Muscle layer of duodenum (tissue), 2 donors: ENCODE results near the gene HNF1B.

Experiments
- H3K27ac ChIP-seq: one replicate; pipeline ENCODE4 v1.7.0; 2013; ENCODE audit warnings: mild to moderate bottlenecking, low read length
- H3K27me3 ChIP-seq: one replicate; pipeline ENCODE4 v1.7.0; 2013; ENCODE audit warnings: low read depth, mild to moderate bottlenecking, control low read depth, low read length
- H3K36me3 ChIP-seq, 2 donors: one replicate each; pipeline ENCODE4 v1.7.0; 2013; ENCODE audit warnings: low read length in 2 of 2, control low read depth in 1 of 2, mild to moderate bottlenecking in 1 of 2; ENCODE audit not compliant: insufficient read depth in 2 of 2, control insufficient read depth in 1 of 2
- H3K4me1 ChIP-seq, 2 donors: one replicate each; pipeline ENCODE4 v1.7.0; 2013; ENCODE audit warnings: low read length in 2 of 2, mild to moderate bottlenecking in 2 of 2, control low read depth in 1 of 2, moderate library complexity in 1 of 2; ENCODE audit not compliant: insufficient read depth in 2 of 2, control insufficient read depth in 1 of 2
- H3K4me3 ChIP-seq, 2 donors: one replicate each; pipeline ENCODE4 v1.7.0; 2013; ENCODE audit warnings: low read length in 2 of 2, low read depth in 1 of 2, mild to moderate bottlenecking in 1 of 2
- H3K9me3 ChIP-seq, 2 donors: one replicate each; pipeline ENCODE4 v1.7.0; 2013; ENCODE audit warnings: low read length in 2 of 2, control low read depth in 1 of 2, mild to moderate bottlenecking in 1 of 2; ENCODE audit not compliant: control insufficient read depth in 1 of 2
- donor health status: healthy.

HNF1B gene

DNA sequence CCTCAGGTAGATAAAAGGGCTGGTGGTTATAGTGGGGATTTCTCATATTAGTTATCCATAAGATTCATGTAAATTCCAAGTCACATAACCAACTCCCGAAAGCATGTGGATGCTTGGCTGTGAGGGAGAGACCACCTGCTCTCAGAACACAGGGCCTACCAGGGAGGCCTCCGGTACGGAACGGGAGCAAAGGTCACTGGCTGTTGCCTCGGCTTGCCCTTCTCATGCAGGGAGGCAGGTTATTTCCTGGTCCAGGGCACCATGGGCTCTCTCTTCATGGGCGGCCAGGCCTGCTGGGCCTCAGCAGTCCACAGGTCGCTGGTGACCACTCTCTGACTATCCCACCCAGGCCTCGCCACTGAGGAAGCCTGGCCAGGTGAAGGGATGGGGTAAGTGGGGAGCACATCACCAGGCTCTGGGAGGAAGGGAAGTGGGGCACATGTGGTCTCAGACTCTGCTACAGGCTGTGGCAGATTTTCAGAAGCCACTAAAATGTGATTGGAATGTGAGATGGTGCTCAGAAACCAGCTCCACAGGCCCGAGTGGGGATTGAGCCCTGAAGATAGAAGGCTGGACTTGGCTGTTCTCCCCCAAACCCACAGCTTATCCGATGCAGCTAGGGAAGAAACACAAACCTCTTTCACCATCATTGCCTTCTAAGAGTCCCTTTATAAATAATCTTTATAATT, 45.4 kb downstream of the HNF1B start:
- H3K27ac ChIP-seq: no peak overlapping the region
- no peaks in the 10 kb centered on the region for H3K4me1 ChIP-seq
- H3K36me3 ChIP-seq: no peaks in the 10 kb centered on the region
- H3K4me3 ChIP-seq: no peak overlapping the region
- H3K9me3 ChIP-seq: peaks cover 0 to 6% of the 10 kb centered on the region in 2 donors
- no peaks in the 10 kb centered on the region for H3K27me3 ChIP-seq

- Histone ChIP-seq H3K27ac (no peak overlapping the region), H3K4me1 (no peaks in the 10 kb centered on the region), H3K27me3 (no peaks in the 10 kb centered on the region)
Observed at GRCh38 chr17:37698911-37699255, 46.0 kb downstream of the HNF1B start.

DNA sequence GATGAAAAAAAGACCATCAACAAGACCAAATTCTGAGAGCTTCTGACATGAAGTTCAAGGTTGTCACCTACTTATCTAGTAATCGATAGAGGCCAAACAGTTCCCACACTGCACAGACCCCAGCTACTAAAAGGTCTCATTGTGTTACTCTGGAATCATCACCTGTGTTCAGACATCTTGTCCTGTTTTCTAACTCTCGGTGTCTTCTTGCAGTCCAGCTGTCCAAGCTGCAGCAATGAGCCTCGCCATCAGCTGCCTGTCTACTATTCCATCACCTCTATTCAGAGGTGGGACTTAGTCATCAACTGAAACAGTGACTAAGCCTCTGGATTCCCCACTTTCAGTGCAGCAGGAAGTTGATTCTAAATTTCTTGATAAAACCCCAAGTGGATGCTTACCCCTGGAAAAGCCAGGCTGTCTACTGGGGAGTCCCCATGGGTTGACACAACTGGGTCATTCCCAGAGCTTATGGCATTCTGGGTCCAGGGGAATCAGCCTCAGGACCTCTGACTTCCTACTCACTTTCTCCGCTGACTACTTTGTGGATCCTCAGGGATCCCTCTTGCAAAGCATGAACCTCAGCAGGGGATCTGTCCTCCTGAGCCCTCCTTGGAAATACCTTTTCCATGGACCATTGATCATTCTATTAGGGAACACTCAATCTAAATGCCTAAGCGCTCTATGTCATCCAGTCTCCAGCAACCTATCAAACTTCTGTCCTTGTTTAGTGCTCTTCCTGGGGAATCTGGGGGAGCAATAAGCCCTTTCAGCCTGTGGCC, 46.5 kb downstream of the HNF1B start:
- Histone ChIP-seq H3K36me3 (no peaks in the 10 kb centered on the region), H3K27ac (no peak overlapping the region)

More at GRCh38 chr17:37698911-37699255, 46.0 kb downstream of the HNF1B start:
- peaks cover 0 to 6% of the 10 kb centered on the region in 2 donors for H3K9me3 ChIP-seq
- no peak overlapping the region for H3K4me3 ChIP-seq
- no peaks in the 10 kb centered on the region for H3K36me3 ChIP-seq

DNA sequence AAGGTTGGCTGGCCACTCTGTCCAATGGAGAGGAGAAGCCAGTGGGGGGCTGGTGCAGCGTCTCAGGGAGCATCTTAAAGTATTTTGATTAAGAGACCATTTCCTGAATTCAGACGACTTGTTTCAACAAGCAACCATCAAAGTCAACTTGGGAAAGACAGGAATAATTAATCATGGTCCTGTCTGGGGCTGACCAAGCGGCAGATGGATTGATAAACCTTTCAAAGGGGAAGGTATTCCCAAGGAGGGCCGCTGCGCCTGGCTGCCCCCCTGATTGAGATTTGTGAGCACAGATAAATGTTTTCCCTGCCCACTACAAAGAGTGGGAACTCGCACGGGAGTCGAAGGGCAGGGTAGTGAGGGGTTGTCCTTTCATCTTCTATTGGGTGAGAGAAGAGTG, 47.5 kb downstream of the HNF1B start:
- H3K36me3 ChIP-seq: no peaks in the 10 kb centered on the region

More for the DNA sequence above, 46.5 kb downstream of the HNF1B start:
- no peaks in the 10 kb centered on the region for H3K27me3 ChIP-seq
- no peaks in the 10 kb centered on the region for H3K4me1 ChIP-seq
- H3K9me3 ChIP-seq: peaks cover 0 to 6% of the 10 kb centered on the region in 2 donors
- H3K4me3 ChIP-seq: no peak overlapping the region

DNA sequence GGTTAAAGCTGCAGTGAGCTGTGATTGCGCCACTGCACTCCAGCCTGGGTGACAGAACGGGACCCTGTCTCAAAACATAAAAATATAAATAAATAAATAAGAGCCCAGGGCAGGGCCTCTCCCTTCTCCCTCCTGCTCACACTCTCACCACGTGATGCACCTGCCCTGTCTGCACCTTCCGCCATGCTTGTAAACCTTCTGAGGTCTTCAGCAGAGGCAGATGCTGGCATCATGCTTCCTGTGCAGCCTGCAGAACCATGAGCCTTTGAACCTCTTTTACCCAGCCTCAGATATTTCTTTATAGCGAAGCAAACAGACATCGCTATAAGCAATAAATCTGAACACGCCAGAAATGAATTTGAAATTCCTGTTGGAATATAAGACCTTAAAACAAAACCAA, 48.5 kb downstream of the HNF1B start:
- Histone ChIP-seq H3K27ac (no peak overlapping the region), H3K4me1 (no peaks in the 10 kb centered on the region), H3K9me3 (peaks cover 0 to 6% of the 10 kb centered on the region in 2 donors), H3K27me3 (no peaks in the 10 kb centered on the region), H3K36me3 (no peaks in the 10 kb centered on the region), H3K4me3 (no peak overlapping the region)

More for the DNA sequence above, 47.5 kb downstream of the HNF1B start:
- Histone ChIP-seq H3K9me3 (peaks cover 0 to 6% of the 10 kb centered on the region in 2 donors), H3K4me3 (no peak overlapping the region), H3K4me1 (no peaks in the 10 kb centered on the region), H3K27me3 (no peaks in the 10 kb centered on the region), H3K27ac (no peak overlapping the region)

GRCh38 chr17:37695726-37696125, 49.1 kb downstream of the HNF1B start:
- no peak overlapping the region for H3K4me3 ChIP-seq
- H3K27ac ChIP-seq: no peak overlapping the region
- no peaks in the 10 kb centered on the region for H3K4me1 ChIP-seq
- H3K36me3 ChIP-seq: no peaks in the 10 kb centered on the region
- peaks cover 0 to 6% of the 10 kb centered on the region in 2 donors for H3K9me3 ChIP-seq
- no peaks in the 10 kb centered on the region for H3K27me3 ChIP-seq

GRCh38 chr17:37694734-37695133, 50.1 kb downstream of the HNF1B start:
- no peaks in the 10 kb centered on the region for H3K4me1 ChIP-seq
- H3K9me3 ChIP-seq: peaks cover 0 to 6% of the 10 kb centered on the region in 2 donors
- H3K4me3 ChIP-seq: no peak overlapping the region
- H3K27me3 ChIP-seq: no peaks in the 10 kb centered on the region
- no peak overlapping the region for H3K27ac ChIP-seq
- no peaks in the 10 kb centered on the region for H3K36me3 ChIP-seq

- no peak overlapping the region for H3K27ac ChIP-seq
- no peaks in the 10 kb centered on the region for H3K27me3 ChIP-seq
- peaks cover 0 to 6% of the 10 kb centered on the region in 2 donors for H3K9me3 ChIP-seq
- no peaks in the 10 kb centered on the region for H3K36me3 ChIP-seq
- H3K4me1 ChIP-seq: no peaks in the 10 kb centered on the region
- H3K4me3 ChIP-seq: no peak overlapping the region
Observed at GRCh38 chr17:37693328-37693727, 51.5 kb downstream of the HNF1B start.

- H3K36me3 ChIP-seq: no peaks in the 10 kb centered on the region
- H3K27ac ChIP-seq: no peak overlapping the region
- no peaks in the 10 kb centered on the region for H3K4me1 ChIP-seq
- H3K27me3 ChIP-seq: no peaks in the 10 kb centered on the region
- no peak overlapping the region for H3K4me3 ChIP-seq
- peaks cover 0 to 6% of the 10 kb centered on the region in 2 donors for H3K9me3 ChIP-seq
Observed at GRCh38 chr17:37691807-37692206, 53.1 kb downstream of the HNF1B start.

DNA sequence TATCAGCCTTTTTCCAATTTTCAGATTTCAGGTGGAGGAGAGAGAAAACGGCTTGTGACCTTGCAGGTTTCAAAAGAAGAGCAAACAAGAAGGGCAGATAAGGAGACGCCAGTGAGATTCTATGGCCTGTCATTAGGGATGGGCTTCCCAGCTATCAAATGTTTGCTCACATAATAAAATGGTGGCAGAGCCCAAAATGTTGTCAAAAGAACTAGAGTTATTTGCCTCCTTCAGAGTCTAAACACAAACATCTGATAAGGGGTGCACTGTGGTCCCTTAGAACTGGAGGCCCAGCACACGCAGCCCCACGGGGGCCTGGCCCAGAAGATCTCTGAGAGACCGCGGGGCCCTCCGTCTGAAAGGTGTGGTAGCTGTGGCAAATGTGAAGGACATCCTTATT, 55.5 kb downstream of the HNF1B start:
- no peaks in the 10 kb centered on the region for H3K36me3 ChIP-seq
- H3K4me1 ChIP-seq: no peaks in the 10 kb centered on the region
- no peaks in the 10 kb centered on the region for H3K9me3 ChIP-seq
- H3K27me3 ChIP-seq: no peaks in the 10 kb centered on the region
- H3K27ac ChIP-seq: no peak overlapping the region
- H3K4me3 ChIP-seq: no peak overlapping the region

- H3K27me3 ChIP-seq: no peaks in the 10 kb centered on the region
- H3K36me3 ChIP-seq: no peaks in the 10 kb centered on the region
- H3K4me3 ChIP-seq: no peak overlapping the region
- H3K27ac ChIP-seq: no peak overlapping the region
- H3K9me3 ChIP-seq: no peaks in the 10 kb centered on the region
- H3K4me1 ChIP-seq: no peaks in the 10 kb centered on the region
Observed at GRCh38 chr17:37683454-37683984, 61.3 kb downstream of the HNF1B start.
